ENCODE measurements around the gene CELSR3.

Gene CELSR3

DNA sequence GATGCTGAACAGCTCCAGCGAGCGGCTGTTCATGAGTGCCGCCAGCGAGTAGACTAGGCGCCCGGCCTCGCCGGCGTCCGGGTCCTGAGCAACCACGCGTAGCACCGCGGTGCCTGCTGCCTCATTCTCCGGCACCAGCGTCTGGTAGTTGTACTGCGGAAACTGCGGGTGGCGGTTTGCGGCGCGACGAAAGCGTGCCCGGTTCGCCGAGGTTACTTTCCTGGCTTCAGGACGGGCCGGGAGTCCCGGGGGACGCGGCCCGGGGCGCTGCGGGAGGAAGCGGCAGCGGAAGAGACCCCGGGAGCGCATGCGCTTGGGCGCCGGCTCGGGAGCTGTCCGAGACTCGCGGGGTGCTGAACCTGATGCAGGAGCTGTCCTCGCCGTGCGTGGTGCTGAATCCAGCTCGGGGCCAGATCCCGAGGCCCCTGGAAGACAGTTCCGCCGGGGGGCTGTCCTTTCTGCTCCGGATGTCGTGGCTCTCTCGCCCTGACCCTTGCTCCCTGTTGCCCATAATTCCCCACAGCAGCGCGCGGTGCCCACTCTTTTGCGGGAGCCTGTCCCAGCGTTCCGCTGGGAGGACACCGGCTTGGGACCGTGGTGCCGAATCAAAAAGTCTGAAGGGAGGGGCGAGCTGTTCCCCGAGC lies 1.1 kb downstream of the CELSR3 start:
- peak; percentile 42 to 48 for DNase-seq (ENCODE audit: low read depth in 2 of 2, low spot score in 1 of 2)

GRCh38 chr3:48660800-48661400 lies 1.8 kb downstream of the CELSR3 start:
- DNase-seq (ENCODE audit: low read depth in 2 of 2, low spot score in 1 of 2), result no peak

DNA sequence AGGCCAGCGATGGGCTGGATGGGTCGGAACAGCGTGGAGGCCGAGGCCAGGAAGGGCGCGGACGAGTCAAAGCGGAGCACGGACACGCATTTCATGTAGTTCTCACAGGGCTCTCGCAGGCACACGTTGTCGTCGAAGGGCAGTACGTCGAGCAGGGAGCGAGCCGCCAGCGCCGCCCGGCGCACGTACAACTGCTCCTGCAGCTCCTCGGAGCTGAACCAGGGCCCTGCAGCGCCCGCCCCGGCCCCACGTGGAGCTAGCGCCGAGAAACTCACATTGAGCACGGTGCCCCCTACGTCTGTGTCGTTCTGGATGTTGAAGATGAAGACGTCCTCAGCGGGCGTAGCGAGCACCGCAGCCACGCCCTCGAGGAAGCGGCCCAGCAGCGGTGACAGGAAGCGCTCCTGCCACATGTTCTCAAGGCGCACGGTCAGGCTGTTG lies 5.8 kb downstream of the CELSR3 start:
- no peak for DNase-seq (ENCODE audit: low read depth in 2 of 2, low spot score in 1 of 2)

GRCh38 chr3:48656061-48656840 lies 6.4 kb downstream of the CELSR3 start:
- DNase-seq (ENCODE audit: low read depth in 2 of 2, low spot score in 1 of 2), result peak; percentile 68 to 78

- peak in 1 of 2 donors; percentile 47 for DNase-seq (ENCODE audit: low read depth in 2 of 2, low spot score in 1 of 2)
These were observed 7.1 kb downstream of the CELSR3 start for GRCh38 chr3:48655606-48656005.

DNA sequence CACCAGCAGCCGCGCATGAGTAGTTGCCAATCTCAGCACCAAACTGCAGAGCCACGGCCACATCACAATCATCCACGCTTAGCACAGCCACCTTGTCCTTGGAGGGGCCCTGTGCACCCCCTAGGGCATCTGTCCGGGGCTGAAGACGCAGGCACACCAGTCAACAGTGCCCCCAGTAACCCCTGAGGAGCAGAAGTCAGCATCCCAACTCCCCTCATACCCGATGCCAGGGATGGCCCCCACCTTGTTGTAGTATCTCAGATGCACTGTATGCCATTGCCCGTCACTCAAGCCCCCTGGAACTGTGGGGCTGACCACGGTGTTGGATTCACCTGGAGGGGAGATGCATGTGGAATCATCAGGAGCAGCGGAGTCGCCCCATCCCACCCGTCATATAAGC lies 7.6 kb downstream of the CELSR3 start:
- no peak for DNase-seq (ENCODE audit: low read depth in 2 of 2, low spot score in 1 of 2)

DNA sequence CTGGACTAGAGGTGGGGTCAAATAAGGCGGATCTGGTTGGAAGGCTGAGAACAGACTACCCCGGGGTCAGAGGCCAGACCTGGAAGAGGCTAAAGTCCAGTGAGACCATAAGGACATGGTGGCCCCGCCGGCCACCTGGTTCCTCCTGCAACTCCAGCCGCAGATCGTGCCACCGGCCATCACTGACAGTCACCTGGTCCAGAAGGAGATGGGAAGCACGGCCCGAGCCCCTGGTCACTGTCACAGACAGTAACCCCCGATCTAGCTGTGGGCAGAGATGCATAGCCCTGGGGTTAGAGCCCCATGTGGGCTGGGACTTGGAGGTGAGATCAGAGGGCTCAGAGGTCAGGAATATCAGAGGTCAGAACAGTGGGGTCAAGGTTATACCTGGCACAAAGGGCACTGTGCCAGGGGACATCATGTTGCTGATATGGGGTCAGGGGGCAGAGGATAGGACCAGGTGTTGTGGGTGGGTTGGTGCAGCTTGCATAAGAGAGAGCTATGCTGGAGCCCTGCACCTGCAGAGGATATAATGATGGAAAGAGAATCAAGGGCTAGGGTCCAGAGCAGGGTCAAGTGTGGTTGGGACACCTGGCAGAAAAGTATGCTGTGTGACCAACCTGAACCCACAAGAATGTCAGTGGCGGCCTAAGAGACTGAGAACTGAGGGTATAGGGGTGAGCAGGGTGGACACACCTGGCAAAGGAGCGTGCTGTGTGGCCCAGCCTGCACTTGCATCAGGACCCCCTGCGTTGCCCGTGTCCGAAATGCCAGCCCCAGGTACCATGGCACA lies 9.6 kb downstream of the CELSR3 start:
- no peak for DNase-seq (ENCODE audit: low read depth in 2 of 2, low spot score in 1 of 2)

GRCh38 chr3:48651771-48652170 lies 10.9 kb downstream of the CELSR3 start:
- DNase-seq (ENCODE audit: low read depth in 2 of 2, low spot score in 1 of 2), result no peak

- no peak for DNase-seq (ENCODE audit: low read depth in 2 of 2, low spot score in 1 of 2)
These were observed 12.0 kb downstream of the CELSR3 start for GRCh38 chr3:48650723-48651122.

GRCh38 chr3:48648188-48648850 lies 14.4 kb downstream of the CELSR3 start:
- no peak for DNase-seq (ENCODE audit: low read depth in 2 of 2, low spot score in 1 of 2)

DNA sequence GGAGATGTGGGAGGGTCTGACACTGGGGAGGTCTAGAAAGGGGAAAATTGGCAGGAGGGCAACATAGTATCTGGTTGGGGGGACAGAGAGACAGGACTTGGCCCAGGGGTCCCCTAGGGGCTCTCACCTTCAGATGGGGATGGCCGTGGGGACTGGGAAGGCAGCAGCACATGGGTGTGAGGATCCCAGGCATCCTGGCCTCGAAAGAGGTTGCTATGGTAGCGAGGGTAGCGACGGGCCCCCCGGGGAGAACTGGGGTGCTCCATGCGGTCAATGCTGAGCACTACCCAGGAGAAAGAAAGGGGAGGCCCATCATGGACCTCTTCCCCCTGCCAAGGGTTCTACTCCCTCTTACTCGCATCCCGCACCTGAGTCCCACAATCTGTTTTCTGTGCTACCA lies 15.0 kb downstream of the CELSR3 start:
- no peak for DNase-seq (ENCODE audit: low read depth in 2 of 2, low spot score in 1 of 2)

- DNase-seq (ENCODE audit: low read depth in 2 of 2, low spot score in 1 of 2), result no peak
These were observed 17.6 kb downstream of the CELSR3 start for GRCh38 chr3:48644898-48645760.

DNA sequence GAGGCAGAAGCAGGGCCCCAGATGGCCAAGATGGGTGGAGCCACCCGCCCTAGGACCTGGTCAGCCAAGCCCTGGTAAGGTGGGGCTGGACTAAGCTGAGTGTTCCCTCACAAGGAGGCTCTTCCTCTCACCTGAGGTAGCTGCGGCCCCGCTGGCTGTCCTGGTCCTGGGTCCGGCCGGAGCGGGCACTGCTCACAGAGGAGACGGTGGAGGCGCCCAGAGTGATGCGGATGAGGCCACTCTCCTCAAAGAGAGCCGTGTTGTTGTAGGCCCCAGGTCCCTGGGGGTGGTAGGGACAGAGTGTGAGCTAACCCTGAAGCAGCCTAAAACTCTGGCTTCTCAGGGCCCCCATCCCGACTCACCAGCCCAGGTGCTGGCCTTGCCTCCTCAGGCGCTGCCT lies 20.1 kb downstream of the CELSR3 start:
- no peak for DNase-seq (ENCODE audit: low read depth in 2 of 2, low spot score in 1 of 2)

- no peak for DNase-seq (ENCODE audit: low read depth in 2 of 2, low spot score in 1 of 2)
These were observed 21.3 kb downstream of the CELSR3 start for GRCh38 chr3:48641396-48641795.

- DNase-seq (ENCODE audit: low read depth in 2 of 2, low spot score in 1 of 2), result no peak
These were observed 22.6 kb downstream of the CELSR3 start for GRCh38 chr3:48639944-48640606.

GRCh38 chr3:48637305-48637704 lies 25.4 kb downstream of the CELSR3 start:
- no peak for DNase-seq (ENCODE audit: low read depth in 2 of 2, low spot score in 1 of 2)

GRCh38 chr3:48636149-48636655 lies 26.5 kb downstream of the CELSR3 start:
- no peak for DNase-seq (ENCODE audit: low read depth in 2 of 2, low spot score in 1 of 2)

DNA sequence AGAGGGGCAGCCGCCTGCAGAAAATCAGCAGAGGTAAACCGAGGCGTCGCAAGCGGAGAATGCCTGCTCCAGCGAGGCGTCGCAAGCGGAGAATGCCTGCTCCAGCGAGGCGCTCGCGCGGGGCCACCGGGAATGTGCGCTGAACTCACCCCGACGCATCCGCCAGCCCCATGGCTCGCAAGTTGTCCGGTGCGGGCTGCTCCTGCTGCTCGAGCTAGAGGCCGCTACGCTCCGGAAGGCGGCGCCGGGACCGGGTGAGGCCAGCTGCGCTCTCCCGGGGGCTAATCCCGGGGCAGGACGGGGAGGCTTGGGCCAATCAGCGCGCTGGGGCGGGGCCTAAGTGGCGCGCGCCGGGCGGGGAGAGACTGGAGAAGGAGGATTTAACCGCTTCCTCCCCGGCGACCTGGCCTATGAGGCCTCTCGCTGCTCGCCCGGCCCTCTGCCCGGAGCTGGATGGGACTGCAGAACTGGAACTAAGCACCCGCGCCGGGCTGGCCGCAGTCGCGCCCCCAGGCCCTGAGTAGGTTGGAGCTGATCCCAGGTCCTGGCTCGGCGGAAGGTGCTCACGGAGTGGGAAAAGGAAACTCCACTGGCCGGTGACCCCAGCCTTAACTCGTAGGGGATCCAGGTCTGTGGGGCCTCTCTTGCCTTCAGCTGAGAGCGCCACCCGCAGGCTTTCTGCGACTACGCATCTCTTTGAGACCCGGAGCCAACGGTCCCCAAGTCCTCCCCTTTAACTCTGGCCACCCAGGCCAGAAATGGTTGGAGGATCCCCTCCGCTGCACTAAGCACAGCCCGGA lies 27.3 kb downstream of the CELSR3 start, which contains the start of gene SLC26A6:
Gene SLC26A6 (minus strand): TSS at position 240 of the 800 bp plus-strand sequence. CDS start 68 bp downstream, at position 172.
- peak; percentile 77 to 84 for DNase-seq (ENCODE audit: low read depth in 2 of 2, low spot score in 1 of 2)

Measured in stimulated activated CD8-positive, alpha-beta memory T cell treated with anti-CD3 and anti-CD28 coated beads, Interleukin-4, amount 100 ng/mL, for 4 hours (primary cell).